ENCODE measurements around the gene KBTBD3. TPM values are rescaled to one million over a fixed set of nuclear protein-coding genes. Genes with fewer than 3 reads are reported as not detected.
A peak's percentile ranks its signal among the peaks of the same experiment; 100 is the strongest.

KBTBD3 gene
- total RNA-seq, 2 experiments from 2014 or later = 6.5 to 10.3 TPM

GRCh38 chr11:106086135-106086534, 9.0 kb upstream of the KBTBD3 start:
- no peaks in the 10 kb centered on the region for H3K9me3 ChIP-seq (ENCODE audit: low read length)
- H4K20me1 ChIP-seq (ENCODE audit: insufficient read depth, low read length) = peaks cover 34% of the 10 kb centered on the region
- H3K36me3 ChIP-seq (ENCODE audit: insufficient read depth, low read length) = peaks cover 92% of the 10 kb centered on the region
- no peak overlapping the region for H2AFZ ChIP-seq (ENCODE audit: low read length)
- TF ChIP-seq EZH2phosphoT487 (IDR thresholded peaks at IDR 0.05; ENCODE audit: borderline replicate concordance, low read depth, low read length) (no peak), CTCF (conservative IDR thresholded peaks at IDR 0.05; ENCODE audit: low read length) (no peak)
- H3K4me2 ChIP-seq (ENCODE audit: low read length) = no peak overlapping the region
- no peak overlapping the region for H3K4me3 ChIP-seq (ENCODE audit: low read depth, low read length, poor library complexity, severe bottlenecking)
- H3K9me2 ChIP-seq (ENCODE audit: insufficient read depth, low read length) = no peaks in the 10 kb centered on the region
- peaks cover 4% of the 10 kb centered on the region for H3K4me1 ChIP-seq (ENCODE audit: insufficient read depth, low read length, poor library complexity, severe bottlenecking)
- ChIA-PET POLR2A (interaction anchor here (3.1 kb wide), 1 partner anchor 10 kb away, joined by 10 read pairs; the partner anchor contains the start of gene KBTBD3), CTCF (ENCODE audit: unreplicated experiment) (interaction anchor here (0.8 kb wide), 1 partner anchor 10 kb away, joined by 3 read pairs; no protein-coding TSS in a partner anchor)
- no peak overlapping the region for H3K27ac ChIP-seq (ENCODE audit: low read depth, low read length, poor library complexity, severe bottlenecking)
- no TSS peak for BruUV-seq (replicated peaks)
- intact Hi-C loops (cut with micrococcal nuclease; ENCODE audit: unreplicated experiment) = no loop called here
- peaks cover 96% of the 10 kb centered on the region for H3K79me2 ChIP-seq (ENCODE audit: insufficient read depth, low read depth, low read length)
- no peak for DNase-seq (ENCODE audit: low spot score)

GRCh38 chr11:106082096-106082495, 4.9 kb upstream of the KBTBD3 start:
- peaks cover 70% of the 10 kb centered on the region for H3K36me3 ChIP-seq (ENCODE audit: insufficient read depth, low read length)
- H3K4me2 ChIP-seq (ENCODE audit: low read length) = no peak overlapping the region
- no peak for DNase-seq (ENCODE audit: low spot score)
- H2AFZ ChIP-seq (ENCODE audit: low read length) = no peak overlapping the region
- no peaks in the 10 kb centered on the region for H3K9me2 ChIP-seq (ENCODE audit: insufficient read depth, low read length)
- TF ChIP-seq CTCF (conservative IDR thresholded peaks at IDR 0.05; ENCODE audit: low read length) (no peak), EZH2phosphoT487 (IDR thresholded peaks at IDR 0.05; ENCODE audit: borderline replicate concordance, low read depth, low read length) (no peak)
- no TSS peak for BruUV-seq (replicated peaks)
- peaks cover 40% of the 10 kb centered on the region for H4K20me1 ChIP-seq (ENCODE audit: insufficient read depth, low read length)
- H3K79me2 ChIP-seq (ENCODE audit: insufficient read depth, low read depth, low read length) = peaks cover 92% of the 10 kb centered on the region
- intact Hi-C loops (cut with micrococcal nuclease; ENCODE audit: unreplicated experiment) = no loop called here
- H3K9me3 ChIP-seq (ENCODE audit: low read length) = no peaks in the 10 kb centered on the region
- POLR2A ChIA-PET = no interaction called here
- CTCF ChIA-PET (ENCODE audit: unreplicated experiment) = no interaction called here
- H3K27ac ChIP-seq (ENCODE audit: low read depth, low read length, poor library complexity, severe bottlenecking) = no peak overlapping the region
- H3K4me3 ChIP-seq (ENCODE audit: low read depth, low read length, poor library complexity, severe bottlenecking) = no peak overlapping the region
- peaks cover 28% of the 10 kb centered on the region for H3K4me1 ChIP-seq (ENCODE audit: insufficient read depth, low read length, poor library complexity, severe bottlenecking)

GRCh38 chr11:106077609-106078455, 685 bp upstream of the KBTBD3 start, which contains the start of gene AASDHPPT:
Gene AASDHPPT, plus strand, starts transcription at chr11:106077662. Its CDS starts 49 bp downstream, at chr11:106077711.
- Histone ChIP-seq H3K4me1 (ENCODE audit: insufficient read depth, low read length, poor library complexity, severe bottlenecking) (peaks cover 38% of the 10 kb centered on the region), H2AFZ (ENCODE audit: low read length) (peak within 1 kb of the TSS; percentile 98), H4K20me1 (ENCODE audit: insufficient read depth, low read length) (peaks cover 33% of the 10 kb centered on the region), H3K4me2 (ENCODE audit: low read length) (peak within 1 kb of the TSS; percentile 95), H3K9me2 (ENCODE audit: insufficient read depth, low read length) (no peaks in the 10 kb centered on the region), H3K27ac (ENCODE audit: low read depth, low read length, poor library complexity, severe bottlenecking) (peak within 1 kb of the TSS; percentile 70), H3K79me2 (ENCODE audit: insufficient read depth, low read depth, low read length) (peaks cover 52% of the 10 kb centered on the region), H3K36me3 (ENCODE audit: insufficient read depth, low read length) (peaks cover 33% of the 10 kb centered on the region), H3K4me3 (ENCODE audit: low read depth, low read length, poor library complexity, severe bottlenecking) (peak within 1 kb of the TSS; percentile 88), H3K9me3 (ENCODE audit: low read length) (no peaks in the 10 kb centered on the region)
- POLR2A ChIA-PET = interaction anchor here (0.5 to 3.1 kb wide), 11 partner anchors 14 to 1423 kb away, joined by 3 to 14 read pairs (median 3); no protein-coding TSS in a partner anchor
- intact Hi-C loops (cut with micrococcal nuclease; ENCODE audit: unreplicated experiment) = loop anchor here (10.0 kb wide), 1 partner anchor 1377 kb away; the partner anchor contains the start of gene CWF19L2
- BruUV-seq (replicated peaks) = no TSS peak
- peak; percentile 53 for DNase-seq (ENCODE audit: low spot score)
- no peak for TF ChIP-seq EZH2phosphoT487 (IDR thresholded peaks at IDR 0.05; ENCODE audit: borderline replicate concordance, low read depth, low read length)
- peak; percentile 20; the same call in 1 of the 2 replicates for TF ChIP-seq CTCF (conservative IDR thresholded peaks at IDR 0.05; ENCODE audit: low read length)
- CTCF ChIA-PET (ENCODE audit: unreplicated experiment) = interaction anchor here (0.6 kb wide), 1 partner anchor 10 kb away, joined by 4 read pairs; no protein-coding TSS in a partner anchor

Measured in OCI-LY7 (cell line).